Right atrium auricular region (tissue), 2 donors: ENCODE results near the gene GPSM3. TPM values are rescaled to one million over a fixed set of nuclear protein-coding genes. Genes with fewer than 3 reads are reported as not detected.
"Not testable (repeated sequence)": the region's sequence is repeated elsewhere in the genome, so short reads cannot be mapped to it uniquely, and the experiment has no call there.

Source experiments
- DNase-seq: peaks from one replicate; pipeline ENCODE4 v3.0.0-alpha.2; 2019; ENCODE audit warnings: low spot score
- H3K27ac ChIP-seq, 2 donors: fragments of 200-600 bp; sonication (generic); 1 replicate in 1 of 2; 2 replicates in 1 of 2; pipeline ENCODE4 v1.5.1; 2016 to 2019
- H3K27me3 ChIP-seq, 2 donors: fragments of 200-600 bp; sonication (generic); one replicate each; pipeline versions ENCODE4 v1.5.1 to v1.6.0; 2017 to 2019
- H3K36me3 ChIP-seq: fragments of 200-600 bp; sonication (generic); one replicate; pipeline ENCODE4 v1.5.1; 2016
- H3K4me1 ChIP-seq, 2 donors: fragments of 200-600 bp; sonication (generic); one replicate each; pipeline versions ENCODE4 v1.5.1 to v1.6.0; 2017 to 2019
- H3K4me3 ChIP-seq, 2 donors: fragments of 200-600 bp; sonication (generic); 1 replicate in 1 of 2; 2 replicates in 1 of 2; pipeline ENCODE4 v1.5.1; 2017 to 2019; ENCODE audit warnings: mild to moderate bottlenecking in 1 of 2, moderate library complexity in 1 of 2
- H3K9me3 ChIP-seq, 2 donors: fragments of 200-600 bp; sonication (generic); one replicate each; pipeline ENCODE4 v1.5.1; 2019
- CTCF ChIP-seq, 2 donors: fragments of 200-600 bp; sonication (generic); IDR thresholded peaks; one replicate each; pipeline ENCODE4 v1.5.1; 2019; ENCODE audit warnings: antibody characterized with exemption in 2 of 2
- total RNA-seq, 2 donors: library from RNA; depleted of rRNA; stranded (reverse); fragments of >200 nt; gene quantifications; one replicate each; pipeline ENCODE4 v1.1.0, GENCODE V29; 2016

GPSM3 gene
- total RNA-seq, 2 donors from 2014 or later = 3.6 to 9.0 TPM

GRCh38 chr6:32216285-32216684, 23.8 kb upstream of the GPSM3 start:
- no peaks in the 10 kb centered on the region for H3K27me3 ChIP-seq
- no peaks in the 10 kb centered on the region for H3K9me3 ChIP-seq
- H3K4me3 ChIP-seq = no peak overlapping the region
- no peaks in the 10 kb centered on the region for H3K4me1 ChIP-seq
- no peak for DNase-seq
- no peaks in the 10 kb centered on the region for H3K36me3 ChIP-seq
- no peak overlapping the region for H3K27ac ChIP-seq
- TF ChIP-seq CTCF (IDR thresholded peaks at IDR 0.05) = no peak

GRCh38 chr6:32215617-32216016, 23.2 kb upstream of the GPSM3 start:
- Histone ChIP-seq H3K27ac (no peak overlapping the region), H3K36me3 (no peaks in the 10 kb centered on the region), H3K9me3 (no peaks in the 10 kb centered on the region), H3K27me3 (no peaks in the 10 kb centered on the region), H3K4me3 (no peak overlapping the region), H3K4me1 (no peaks in the 10 kb centered on the region)
- no peak for TF ChIP-seq CTCF (IDR thresholded peaks at IDR 0.05)
- DNase-seq = no peak

GRCh38 chr6:32214126-32214525, 21.7 kb upstream of the GPSM3 start:
- Histone ChIP-seq H3K36me3 (no peaks in the 10 kb centered on the region), H3K27me3 (no peaks in the 10 kb centered on the region), H3K27ac (no peak overlapping the region), H3K4me3 (no peak overlapping the region), H3K9me3 (no peaks in the 10 kb centered on the region), H3K4me1 (no peaks in the 10 kb centered on the region)
- DNase-seq = no peak
- no peak for TF ChIP-seq CTCF (IDR thresholded peaks at IDR 0.05)

- Histone ChIP-seq H3K9me3 (no peaks in the 10 kb centered on the region), H3K27me3 (no peaks in the 10 kb centered on the region), H3K4me3 (no peak overlapping the region), H3K4me1 (no peaks in the 10 kb centered on the region), H3K36me3 (no peaks in the 10 kb centered on the region), H3K27ac (no peak overlapping the region)
- no peak for DNase-seq
- no peak for TF ChIP-seq CTCF (IDR thresholded peaks at IDR 0.05)
These were observed 21.2 kb upstream of the GPSM3 start for GRCh38 chr6:32213649-32214048.

GRCh38 chr6:32212076-32212760, 19.8 kb upstream of the GPSM3 start:
- TF ChIP-seq CTCF (IDR thresholded peaks at IDR 0.05) = no peak
- no peaks in the 10 kb centered on the region for H3K36me3 ChIP-seq
- H3K9me3 ChIP-seq = no peaks in the 10 kb centered on the region
- no peak overlapping the region for H3K4me3 ChIP-seq
- H3K27ac ChIP-seq = no peak overlapping the region
- no peak for DNase-seq
- H3K4me1 ChIP-seq = no peaks in the 10 kb centered on the region
- no peaks in the 10 kb centered on the region for H3K27me3 ChIP-seq

- not testable (repeated sequence) for DNase-seq, H3K27ac ChIP-seq, H3K4me3 ChIP-seq, H3K36me3 ChIP-seq, H3K9me3 ChIP-seq, H3K4me1 ChIP-seq, H3K27me3 ChIP-seq
These were observed 19.0 kb upstream of the GPSM3 start for GRCh38 chr6:32211432-32211831.
